Calu3 (cell line): ENCODE measurements around the gene DTYMK. TPM values are rescaled to one million over a fixed set of nuclear protein-coding genes. Genes with fewer than 3 reads are reported as not detected.

Source experiments
- BruUV-seq: library from RNA; stranded (reverse); fragments of 400-500 nt; replicated peaks from 2 replicates; lab custom pipeline; 2021; lab: Mats Ljungman, UMichigan
- CTCF ChIA-PET: fragments of 300-600 bp; sonication (Branson Sonifier 250); formaldehyde crosslinking; loops from one replicate; lab custom pipeline; 2022; ENCODE audit warnings: antibody characterized with exemption; lab: Charles Lee
- DNase-seq: peaks from one replicate; pipeline ENCODE4 v3.0.0; 2022
- H3K27ac Mint-ChIP-seq: one replicate; pipeline ENCODE4 v1.8.0; 2022; ENCODE audit warnings: mixed read lengths; ENCODE audit not compliant: unreplicated experiment
- H3K27me3 Mint-ChIP-seq: one replicate; pipeline ENCODE4 v1.8.0; 2022; ENCODE audit warnings: mixed read lengths; ENCODE audit not compliant: unreplicated experiment
- H3K36me3 Mint-ChIP-seq: one replicate; pipeline ENCODE4 v1.8.0; 2022; ENCODE audit warnings: mild to moderate bottlenecking, moderate library complexity, mixed read lengths; ENCODE audit not compliant: insufficient read depth, unreplicated experiment
- H3K4me1 Mint-ChIP-seq: one replicate; pipeline ENCODE4 v1.8.0; 2022; ENCODE audit warnings: mild to moderate bottlenecking, low read depth, mixed read lengths; ENCODE audit not compliant: unreplicated experiment
- H3K4me3 Mint-ChIP-seq: one replicate; pipeline ENCODE4 v1.8.0; 2022; ENCODE audit warnings: mild to moderate bottlenecking, low read depth, moderate library complexity, mixed read lengths; ENCODE audit not compliant: unreplicated experiment
- H3K9me3 Mint-ChIP-seq: one replicate; pipeline ENCODE4 v1.8.0; 2022; ENCODE audit warnings: low read depth, mixed read lengths; ENCODE audit not compliant: unreplicated experiment
- CTCF ChIP-seq: fragments of 200-600 bp; IDR thresholded peaks from one replicate; pipeline ENCODE4 v1.8.0; 2022; ENCODE audit warnings: antibody characterized with exemption; ENCODE audit not compliant: unreplicated experiment
- intact Hi-C: fragments of 100-400 bp; cut with micrococcal nuclease; formaldehyde crosslinking; loops from one replicate; pipeline ENCODE4 v1.10.0; 2022; ENCODE audit not compliant: unreplicated experiment
- total RNA-seq: library from RNA; stranded (reverse); gene quantifications from 2 replicates; pipeline ENCODE4 v1.2.3, GENCODE V29; 2022

Gene DTYMK
- total RNA-seq, 1 experiment from 2014 or later: 80.7 TPM

- Mint-ChIP-seq H3K36me3 (peaks cover 74% of the 10 kb centered on the region), H3K4me3 (no peak overlapping the region)
Observed at GRCh38 chr2:241720099-241720498, 33.5 kb upstream of the DTYMK start.

DNA sequence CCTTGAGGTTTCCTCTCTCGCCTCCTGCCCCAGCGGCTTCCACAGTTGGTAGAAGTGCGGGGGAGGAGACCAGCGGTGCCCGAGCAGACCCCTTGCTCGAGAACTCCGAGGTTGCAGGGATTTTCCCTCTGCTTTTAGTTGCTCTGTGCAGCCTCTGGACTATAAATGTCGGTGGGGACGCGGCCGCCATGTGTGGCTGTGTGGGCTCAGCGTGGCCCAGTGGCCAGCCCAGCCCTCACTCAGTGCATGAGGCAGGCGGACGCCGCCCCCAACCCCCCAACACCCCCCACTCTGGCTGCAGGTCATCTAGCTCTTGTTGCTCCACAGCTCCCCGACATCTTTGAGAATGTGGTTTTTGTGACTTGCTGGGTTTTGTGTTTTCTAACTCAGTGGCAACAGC lies 32.5 kb upstream of the DTYMK start:
- BruUV-seq: no TSS peak
- H3K4me3 Mint-ChIP-seq: no peak overlapping the region
- peaks cover 3% of the 10 kb centered on the region for H3K9me3 Mint-ChIP-seq
- peaks cover 76% of the 10 kb centered on the region for H3K36me3 Mint-ChIP-seq
- no peak overlapping the region for H3K27ac Mint-ChIP-seq
- no peak for DNase-seq
- intact Hi-C loops: no loop called here
- CTCF ChIA-PET: no interaction called here
- H3K27me3 Mint-ChIP-seq: no peaks in the 10 kb centered on the region
- no peaks in the 10 kb centered on the region for H3K4me1 Mint-ChIP-seq
- no peak for TF ChIP-seq CTCF

More at GRCh38 chr2:241720099-241720498, 33.5 kb upstream of the DTYMK start:
- H3K27me3 Mint-ChIP-seq: no peaks in the 10 kb centered on the region
- no peaks in the 10 kb centered on the region for H3K4me1 Mint-ChIP-seq
- peaks cover 3% of the 10 kb centered on the region for H3K9me3 Mint-ChIP-seq
- CTCF ChIA-PET: no interaction called here
- intact Hi-C loops: no loop called here
- BruUV-seq: no TSS peak
- TF ChIP-seq CTCF: no peak
- no peak for DNase-seq
- H3K27ac Mint-ChIP-seq: no peak overlapping the region

DNA sequence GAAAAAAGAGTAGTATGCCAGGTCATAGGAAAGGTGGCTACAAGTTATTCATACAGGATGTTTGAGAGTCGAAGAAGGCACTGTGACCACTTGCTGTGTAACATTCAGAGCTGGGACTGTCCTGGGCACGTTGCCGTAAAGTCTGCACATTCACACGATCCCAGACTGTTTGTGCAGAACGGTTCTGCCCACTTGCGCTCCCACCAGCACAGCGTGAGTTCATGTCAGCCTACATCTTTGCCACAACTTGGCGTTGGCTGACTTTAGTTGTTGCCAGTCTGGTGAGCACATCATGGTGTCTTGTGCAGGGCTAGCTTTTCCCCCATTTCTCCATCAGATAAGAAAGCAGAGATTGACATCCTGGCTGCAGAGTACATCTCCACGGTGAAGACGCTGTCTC lies 22.3 kb upstream of the DTYMK start:
- Mint-ChIP-seq H3K27ac (no peak overlapping the region), H3K4me3 (no peak overlapping the region), H3K9me3 (peaks cover 4% of the 10 kb centered on the region), H3K36me3 (peaks cover 67% of the 10 kb centered on the region), H3K4me1 (no peaks in the 10 kb centered on the region), H3K27me3 (no peaks in the 10 kb centered on the region)
- no TSS peak for BruUV-seq
- DNase-seq: no peak
- CTCF ChIA-PET: interaction anchor here (0.7 to 0.9 kb wide), 2 partner anchors 22 to 96 kb away, joined by 3 to 5 read pairs; partner anchors contain the start of gene DTYMK
- no peak for TF ChIP-seq CTCF
- intact Hi-C loops: no loop called here

DNA sequence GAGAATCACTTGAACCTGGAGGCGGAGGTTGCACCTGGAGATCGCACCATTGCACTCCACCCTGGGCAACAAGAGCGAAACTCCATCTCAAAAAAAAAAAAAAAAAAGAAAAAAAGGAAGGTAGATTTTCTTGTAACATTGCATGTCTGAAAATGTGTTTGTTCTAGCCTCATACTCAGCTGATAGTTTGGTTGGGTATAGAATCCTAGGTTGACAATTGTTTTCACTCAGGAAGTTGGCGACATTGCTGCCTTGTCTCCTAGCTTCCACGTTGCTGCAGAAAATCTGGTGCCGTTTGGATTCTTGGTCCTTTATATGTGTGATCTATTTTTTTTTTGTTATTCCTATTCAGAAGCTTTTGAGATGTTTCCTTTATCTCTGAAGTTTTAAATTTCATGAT lies 19.9 kb upstream of the DTYMK start:
- TF ChIP-seq CTCF: no peak
- Mint-ChIP-seq H3K27me3 (no peaks in the 10 kb centered on the region), H3K36me3 (peaks cover 83% of the 10 kb centered on the region), H3K9me3 (peaks cover 4% of the 10 kb centered on the region), H3K4me3 (no peak overlapping the region), H3K27ac (no peak overlapping the region), H3K4me1 (peaks cover 10% of the 10 kb centered on the region)
- intact Hi-C loops: no loop called here
- no peak for DNase-seq
- CTCF ChIA-PET: no interaction called here
- BruUV-seq: no TSS peak
